ENCODE measurements around the gene ETF1.
A peak's percentile ranks its signal among the peaks of the same experiment; 100 is the strongest.

ETF1 gene

DNA sequence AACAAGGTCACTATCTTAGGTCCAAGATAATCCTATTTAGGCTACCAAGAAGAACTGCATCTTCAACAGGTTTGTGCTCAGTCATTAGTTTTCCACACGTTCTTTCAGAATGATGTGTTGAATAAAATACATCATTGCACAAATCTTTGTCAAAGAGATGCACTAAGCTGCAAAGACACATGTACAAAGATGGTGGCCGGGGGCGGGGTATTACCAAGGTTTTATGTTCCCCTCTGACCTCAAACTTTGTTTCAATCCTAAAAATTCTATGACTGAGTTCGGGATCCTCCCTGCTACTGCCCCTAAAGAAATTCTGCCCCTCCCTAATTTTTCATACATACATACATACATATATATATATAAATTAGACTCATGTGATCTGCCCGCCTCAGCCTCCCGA is 17.9 kb upstream of the ETF1 start:
- DNase-seq, result no peak

- DNase-seq, result no peak
Measured at GRCh38 chr5:138559937-138560336, 16.9 kb upstream of the ETF1 start.

DNA sequence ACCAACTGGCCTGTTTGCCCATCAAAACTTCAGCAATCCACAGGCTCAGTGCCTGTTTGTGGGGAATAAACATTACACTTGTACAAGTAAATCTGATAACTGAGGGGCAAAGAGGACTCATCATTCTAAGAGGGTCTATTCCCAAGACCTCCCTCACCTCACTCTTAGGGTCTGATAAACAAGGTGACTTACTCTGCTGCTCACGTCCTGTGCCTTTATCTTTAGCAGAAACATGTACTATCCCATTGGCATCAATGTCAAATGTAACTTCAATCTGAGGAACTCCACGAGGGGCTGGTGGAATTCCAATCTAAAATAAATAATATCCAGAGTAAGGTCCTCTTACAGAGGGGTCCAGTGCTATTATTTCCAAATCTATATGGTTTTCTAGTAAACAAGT is 14.6 kb upstream of the ETF1 start:
- no peak for DNase-seq

DNA sequence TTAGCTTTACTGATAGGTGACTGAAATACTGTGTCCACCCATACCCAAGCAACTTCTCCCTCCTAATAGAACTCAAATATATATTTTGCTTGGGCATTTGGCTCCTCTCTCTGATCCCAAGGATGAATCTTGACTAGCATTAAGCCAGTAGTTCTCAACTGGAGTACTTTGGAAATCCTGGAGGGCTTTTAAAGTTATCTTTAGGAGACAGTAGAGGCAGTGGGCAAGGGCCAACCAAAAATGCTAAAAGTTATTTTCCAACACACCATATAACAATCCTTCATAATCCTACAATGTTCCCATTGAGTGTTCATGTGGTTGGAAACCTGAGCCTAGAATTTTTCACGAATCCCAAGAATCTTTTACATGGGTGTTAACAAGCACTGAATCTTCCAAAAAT is 11.1 kb upstream of the ETF1 start:
- no peak for DNase-seq

- no peak for DNase-seq
Measured at GRCh38 chr5:138553437-138554095, 10.5 kb upstream of the ETF1 start.

- no peak for DNase-seq
Measured at GRCh38 chr5:138552657-138553056, 9.6 kb upstream of the ETF1 start.

DNA sequence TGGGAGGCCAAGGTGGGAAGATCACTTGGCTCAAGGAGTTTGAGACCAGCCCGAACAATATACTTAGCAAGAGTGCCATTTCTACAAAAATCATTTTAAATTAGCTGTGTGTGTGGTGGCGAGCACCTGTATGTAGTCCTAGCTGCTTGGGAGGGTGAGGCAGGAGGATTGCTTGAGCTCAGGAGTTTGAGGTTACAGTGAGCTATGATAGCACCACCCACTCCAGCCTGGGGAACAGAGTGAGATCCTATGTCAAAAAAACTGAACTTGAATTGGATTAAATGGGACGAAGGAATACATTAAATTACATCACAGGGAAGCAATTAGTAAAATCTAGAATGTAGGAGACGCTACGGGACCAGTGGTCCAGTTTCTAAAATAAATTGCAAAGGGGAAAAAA is 6.4 kb upstream of the ETF1 start:
- no peak for DNase-seq

GRCh38 chr5:138545919-138546562 is 3.0 kb upstream of the ETF1 start:
- no peak for DNase-seq

DNA sequence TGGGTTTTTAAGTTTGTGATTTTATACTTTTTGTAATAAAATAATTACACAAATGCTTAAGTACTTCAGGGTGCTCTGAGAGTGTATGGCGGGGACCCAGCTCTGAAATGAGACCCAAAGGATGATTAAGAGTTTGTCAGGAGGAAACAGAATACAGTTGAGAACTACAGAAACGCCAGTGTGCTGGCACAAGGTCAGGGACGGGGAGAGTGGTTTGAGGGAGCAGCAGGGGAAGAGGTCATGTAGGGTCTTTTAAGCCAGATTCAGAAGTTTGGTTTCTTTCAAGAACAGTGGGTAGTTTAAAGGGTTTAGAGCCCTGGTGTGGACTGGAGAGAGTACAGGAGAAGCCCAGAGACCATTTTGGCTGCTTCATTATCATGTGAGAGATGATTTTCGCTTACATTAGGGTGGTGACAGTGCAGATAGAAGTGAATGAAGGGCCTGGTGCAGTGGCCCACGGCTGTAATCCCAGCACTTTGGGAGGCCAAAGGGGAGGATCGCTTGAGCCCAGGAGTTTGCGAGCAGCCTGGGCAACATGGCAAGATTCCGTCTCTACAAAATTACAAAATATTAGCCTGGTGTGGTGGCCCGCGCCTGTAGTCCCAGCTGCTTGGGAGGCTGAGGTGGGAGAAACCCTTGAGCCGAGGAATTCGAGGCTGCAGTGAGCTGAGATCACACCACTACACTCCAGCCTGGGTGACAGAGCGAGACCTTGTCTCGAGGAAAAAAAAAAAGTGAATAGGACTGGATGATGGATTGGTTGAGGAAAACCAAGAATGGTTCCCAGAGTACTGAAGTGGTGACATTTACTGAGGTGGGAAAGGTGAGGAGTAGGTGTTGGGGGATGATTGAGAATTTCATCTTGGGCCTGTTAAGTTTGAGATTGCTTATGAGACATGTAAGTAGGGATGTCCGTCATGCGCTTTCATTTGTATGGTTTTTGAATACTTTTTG is 1.4 kb upstream of the ETF1 start:
- DNase-seq, result no peak

GRCh38 chr5:138543730-138544104 is 681 bp upstream of the ETF1 start:
- DNase-seq, result no peak

- peak; percentile 31 for DNase-seq
Measured at GRCh38 chr5:138542180-138542955, 668 bp downstream of the ETF1 start.

GRCh38 chr5:138541511-138542179 is 1.4 kb downstream of the ETF1 start:
- no peak for DNase-seq

- DNase-seq, result no peak
Measured at GRCh38 chr5:138539791-138540190, 3.2 kb downstream of the ETF1 start.

GRCh38 chr5:138538943-138539627 is 4.0 kb downstream of the ETF1 start:
- DNase-seq, result no peak

DNA sequence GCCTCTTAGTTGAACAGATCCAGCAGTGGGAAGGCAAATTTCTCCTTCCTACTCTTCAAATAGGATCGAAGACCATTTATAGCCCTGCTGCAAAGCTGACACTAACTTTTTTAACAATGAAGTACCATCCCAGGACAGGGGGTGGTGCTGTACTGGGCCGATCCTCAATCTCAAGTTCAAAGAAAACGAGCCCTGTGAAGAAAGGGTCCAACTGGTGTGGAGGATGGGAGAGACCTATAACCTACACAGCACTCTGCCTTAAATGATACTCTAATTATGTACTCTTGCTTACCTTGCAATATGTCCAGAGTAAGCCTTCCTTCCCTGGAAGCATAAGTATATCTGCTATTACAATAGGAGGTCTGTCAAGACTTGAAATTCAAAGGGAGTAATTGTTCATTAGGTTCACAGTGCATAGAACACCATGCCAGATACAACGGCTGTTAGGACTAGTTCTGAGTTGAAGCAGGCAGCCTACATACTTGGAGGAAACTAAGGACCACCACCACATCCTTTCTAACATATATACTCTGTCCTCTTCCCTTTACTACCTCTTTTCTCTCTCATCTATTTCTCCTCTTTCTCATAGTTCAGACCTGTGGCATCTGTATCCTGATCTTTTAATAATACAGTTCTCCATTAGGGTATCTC is 6.2 kb downstream of the ETF1 start:
- no peak for DNase-seq

- no peak for DNase-seq
Measured at GRCh38 chr5:138536215-138536614, 6.8 kb downstream of the ETF1 start.

DNA sequence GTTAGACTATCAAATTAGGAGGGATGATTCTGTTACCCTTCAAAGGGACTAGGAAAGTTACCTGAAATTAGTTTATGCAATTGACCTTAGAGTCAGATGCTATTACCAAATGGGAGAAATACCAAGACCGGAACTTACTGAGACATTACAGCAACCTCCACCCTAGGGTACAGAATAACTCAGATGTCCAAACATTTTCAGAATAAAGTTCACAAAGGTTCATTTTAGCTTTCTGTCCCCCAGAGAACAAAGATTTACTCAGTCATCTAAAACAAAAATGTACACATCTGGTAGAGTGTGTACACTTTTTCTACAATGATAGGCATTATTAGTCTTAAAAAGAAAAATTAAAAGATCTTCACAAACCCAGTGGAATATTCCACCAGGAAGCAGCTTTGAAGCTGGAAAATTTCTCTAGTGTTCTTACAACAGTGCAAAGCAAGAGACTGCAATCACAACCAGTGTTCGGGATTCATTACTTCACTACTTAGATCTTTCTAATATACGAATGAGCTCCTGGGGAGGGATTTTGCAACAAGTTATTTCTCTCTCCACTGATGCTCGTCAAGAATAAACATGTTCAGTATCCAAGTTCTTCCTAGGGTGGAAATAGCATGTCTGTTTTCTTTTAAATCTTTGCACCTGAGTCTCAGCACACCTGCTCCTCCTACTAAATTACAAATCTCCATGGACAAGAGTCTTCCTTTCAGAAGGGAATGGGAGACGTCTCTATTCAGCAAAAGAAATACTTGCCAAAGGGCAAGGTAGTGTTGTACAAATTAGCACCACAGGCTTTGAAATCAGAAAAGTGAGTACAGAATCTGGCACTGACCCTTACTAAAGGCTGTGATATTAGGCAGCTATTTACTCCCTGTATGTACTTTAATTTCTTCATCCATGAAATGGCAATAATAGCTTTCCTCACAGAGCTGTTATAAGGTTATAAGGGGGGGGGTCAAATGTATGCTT is 8.8 kb downstream of the ETF1 start:
- no peak for DNase-seq

GRCh38 chr5:138529812-138530211 is 13.2 kb downstream of the ETF1 start:
- no peak for DNase-seq

- DNase-seq, result no peak
Measured at GRCh38 chr5:138528744-138529469, 14.1 kb downstream of the ETF1 start.
